ENCODE measurements around the gene CCND1. TPM values are rescaled to one million over a fixed set of nuclear protein-coding genes. Genes with fewer than 3 reads are reported as not detected.
A peak's percentile ranks its signal among the peaks of the same experiment; 100 is the strongest.

The CCND1 gene
- total and polyA plus RNA-seq, 3 experiments from 2014 or later = 0.18 to 3.8 (median 2.8) TPM

DNA sequence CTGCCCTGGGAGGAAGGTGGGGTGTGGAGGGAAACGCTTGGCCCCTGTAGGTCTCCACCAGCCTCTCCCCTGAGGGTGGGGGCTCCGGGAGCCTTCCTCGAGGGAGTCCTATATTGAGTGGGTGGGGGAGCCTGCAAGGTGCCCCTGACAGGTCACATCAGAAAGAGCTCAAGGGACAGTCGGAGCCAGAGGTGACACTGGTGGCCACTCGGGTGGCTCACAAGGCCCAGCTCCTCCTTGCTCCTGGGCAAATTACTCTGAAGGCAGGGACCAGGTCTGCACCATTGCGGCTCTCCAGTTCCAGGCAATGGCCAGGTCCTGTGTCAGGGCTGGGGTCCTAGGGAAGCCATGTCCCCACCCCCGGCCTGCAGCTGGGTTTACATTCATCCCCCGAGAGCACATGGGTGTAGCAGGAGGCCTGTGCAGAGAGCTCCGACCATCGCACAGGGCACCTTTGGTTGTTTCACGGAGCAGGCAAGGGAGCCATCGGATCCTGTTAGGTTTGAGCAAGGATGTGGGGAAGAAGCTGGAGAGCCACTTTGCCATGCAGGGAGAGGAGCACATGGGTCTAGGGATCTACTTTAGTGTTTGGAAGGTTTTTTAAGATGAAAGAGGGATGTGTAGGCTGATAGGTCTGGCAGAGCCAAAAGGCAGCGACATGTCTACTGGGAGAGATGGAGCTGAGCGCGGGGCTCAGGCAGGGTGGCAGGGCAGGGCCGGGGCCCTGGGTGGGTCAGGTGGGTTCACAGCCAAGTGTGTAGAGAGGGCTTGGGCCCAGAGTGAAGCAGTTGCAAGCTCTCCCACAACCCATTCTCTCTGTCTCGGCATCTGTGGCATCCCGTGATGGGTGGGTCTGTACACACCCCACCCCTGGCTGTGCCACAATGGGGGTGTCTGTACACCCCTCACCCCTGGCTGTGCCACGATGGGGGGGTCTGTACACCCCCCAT is 14.8 kb downstream of the CCND1 start:
- Histone ChIP-seq H3K4me3 (ENCODE audit: low read length) (no peak overlapping the region), H3K36me3 (ENCODE audit: insufficient read depth, low read length) (no peaks in the 10 kb centered on the region), H3K4me1 (ENCODE audit: insufficient read depth, low read length) (no peaks in the 10 kb centered on the region), H3K27ac (ENCODE audit: low read depth, low read length) (no peak overlapping the region), H3K27me3 (ENCODE audit: insufficient read depth, low read length, poor library complexity, severe bottlenecking) (no peaks in the 10 kb centered on the region), H3K9me3 (ENCODE audit: low read length) (no peaks in the 10 kb centered on the region)
- Mint-ChIP-seq H3K36me3 (peaks cover 0 to 11% (median 0%) of the 10 kb centered on the region in 3 donors), H3K27ac (no peak overlapping the region), H3K9me3 (no peaks in the 10 kb centered on the region), H3K4me1 (no peaks in the 10 kb centered on the region), H3K4me3 (no peak overlapping the region), H3K27me3 (no peaks in the 10 kb centered on the region)
- DNase-seq = peak in 1 of 5 donors; percentile 42
- POLR2A ChIA-PET = no interaction called here
- CTCF ChIA-PET = interaction anchor here (1.2 to 1.3 kb wide), 3 partner anchors 10 to 554 kb away, joined by 3 to 4 read pairs (median 3); no protein-coding TSS in a partner anchor

DNA sequence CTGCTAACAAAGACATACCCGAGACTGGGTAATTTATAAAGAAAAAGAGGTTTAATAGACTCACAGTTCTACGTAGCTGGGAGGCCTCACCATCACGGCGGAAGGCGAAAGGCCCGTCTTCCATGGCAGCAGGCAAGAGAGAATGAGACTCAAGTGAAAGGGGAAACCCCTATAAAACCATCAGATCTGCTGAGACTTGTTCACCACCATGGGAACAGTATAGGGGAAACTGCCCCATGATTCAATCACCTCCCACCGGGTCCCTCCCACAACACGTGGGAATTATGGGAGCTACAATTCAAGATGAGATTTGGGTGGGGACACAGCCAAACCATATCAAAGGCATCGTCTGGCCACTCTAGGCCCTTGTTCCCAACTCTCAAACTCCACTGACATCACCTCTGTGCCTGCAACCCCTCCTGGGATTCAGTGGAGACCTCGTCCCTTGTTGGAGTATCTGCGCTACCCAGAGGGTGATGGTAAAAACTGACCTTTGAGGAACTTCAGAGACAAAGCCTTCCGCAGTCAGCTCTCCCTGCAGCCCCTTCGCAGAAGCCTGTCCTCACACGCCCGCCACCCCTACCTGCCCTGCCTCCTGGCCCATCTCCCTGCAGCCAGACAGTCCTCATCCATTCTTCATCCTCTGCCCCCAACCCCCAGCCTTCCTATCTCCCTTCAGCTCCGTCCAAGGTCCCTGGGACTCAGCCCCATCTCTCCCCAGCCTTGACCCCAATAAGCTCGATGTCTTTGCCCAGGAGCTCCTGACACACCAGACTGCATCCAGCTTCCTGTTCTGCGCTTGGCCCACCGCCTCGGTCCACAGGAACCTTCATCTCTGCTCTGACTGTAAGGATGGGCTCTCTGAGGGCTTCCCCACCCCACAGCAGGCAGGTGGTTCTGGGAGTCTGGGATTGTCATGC is 15.8 kb downstream of the CCND1 start:
- Mint-ChIP-seq H3K36me3 (peaks cover 0 to 9% (median 0%) of the 10 kb centered on the region in 3 donors), H3K27ac (peak overlapping the region in 1 of 8 donors; percentile 29), H3K4me1 (no peaks in the 10 kb centered on the region), H3K27me3 (no peaks in the 10 kb centered on the region), H3K4me3 (no peak overlapping the region), H3K9me3 (no peaks in the 10 kb centered on the region)
- H3K9me3 ChIP-seq (ENCODE audit: low read length) = no peaks in the 10 kb centered on the region
- peak in 1 of 5 donors; percentile 35 for DNase-seq
- H3K27ac ChIP-seq (ENCODE audit: low read depth, low read length) = no peak overlapping the region
- no peaks in the 10 kb centered on the region for H3K27me3 ChIP-seq (ENCODE audit: insufficient read depth, low read length, poor library complexity, severe bottlenecking)
- H3K36me3 ChIP-seq (ENCODE audit: insufficient read depth, low read length) = no peaks in the 10 kb centered on the region
- ChIA-PET POLR2A (no interaction called here), CTCF (interaction anchor here (1.2 kb wide), 1 partner anchor 555 kb away, joined by 3 read pairs; no protein-coding TSS in a partner anchor)
- H3K4me3 ChIP-seq (ENCODE audit: low read length) = no peak overlapping the region
- no peaks in the 10 kb centered on the region for H3K4me1 ChIP-seq (ENCODE audit: insufficient read depth, low read length)

- peak in 1 of 5 donors; percentile 39 for DNase-seq
- Mint-ChIP-seq H3K4me3 (no peak overlapping the region), H3K9me3 (no peaks in the 10 kb centered on the region), H3K4me1 (no peaks in the 10 kb centered on the region), H3K27me3 (no peaks in the 10 kb centered on the region), H3K27ac (no peak overlapping the region), H3K36me3 (peaks cover 0 to 13% (median 0%) of the 10 kb centered on the region in 3 donors)
- POLR2A ChIA-PET = no interaction called here
- no peak overlapping the region for H3K4me3 ChIP-seq (ENCODE audit: low read length)
- CTCF ChIA-PET = no interaction called here
- no peaks in the 10 kb centered on the region for H3K27me3 ChIP-seq (ENCODE audit: insufficient read depth, low read length, poor library complexity, severe bottlenecking)
- no peaks in the 10 kb centered on the region for H3K9me3 ChIP-seq (ENCODE audit: low read length)
- H3K4me1 ChIP-seq (ENCODE audit: insufficient read depth, low read length) = no peaks in the 10 kb centered on the region
- H3K27ac ChIP-seq (ENCODE audit: low read depth, low read length) = no peak overlapping the region
- no peaks in the 10 kb centered on the region for H3K36me3 ChIP-seq (ENCODE audit: insufficient read depth, low read length)
Observed at GRCh38 chr11:69657456-69657910, 16.5 kb downstream of the CCND1 start.

DNA sequence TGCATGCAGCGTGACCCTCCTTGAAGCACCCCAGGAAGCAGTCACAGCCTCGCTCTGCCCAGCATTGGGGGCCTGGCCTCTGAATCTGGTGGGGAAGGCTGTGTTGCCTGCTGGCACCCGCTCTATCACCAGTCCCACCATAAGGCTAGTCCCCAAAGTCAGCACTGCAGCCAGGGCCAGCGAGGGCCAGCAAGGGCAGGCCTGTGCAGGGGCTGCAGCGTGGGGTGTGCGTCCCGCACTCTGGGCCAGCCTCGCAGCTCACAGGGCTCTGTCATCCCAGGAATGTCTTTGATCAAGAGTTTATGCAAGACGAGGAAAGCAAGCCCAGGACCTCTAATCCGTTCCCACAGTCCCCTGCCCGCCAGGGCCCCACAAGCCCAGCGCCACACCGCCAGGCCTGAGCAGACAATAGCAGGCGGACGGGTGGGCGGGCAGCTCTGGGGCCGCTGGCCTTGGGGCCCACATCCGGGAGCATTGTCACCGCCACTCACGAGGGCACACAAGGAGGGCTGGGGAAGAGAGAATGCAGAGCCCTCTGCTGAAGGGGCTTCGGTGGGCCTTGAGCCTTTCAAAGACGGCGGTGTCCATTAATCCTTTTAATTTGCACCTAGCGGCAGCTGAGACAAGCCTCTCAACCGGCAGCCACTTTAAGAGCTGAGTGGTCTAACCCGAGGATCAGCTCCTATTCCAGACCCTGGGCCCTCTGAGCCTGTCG is 17.1 kb downstream of the CCND1 start:
- peak in 1 of 5 donors; percentile 8 for DNase-seq
- Mint-ChIP-seq H3K27ac (no peak overlapping the region), H3K4me1 (no peaks in the 10 kb centered on the region), H3K9me3 (no peaks in the 10 kb centered on the region), H3K4me3 (no peak overlapping the region), H3K27me3 (no peaks in the 10 kb centered on the region), H3K36me3 (peaks cover 0 to 18% (median 0%) of the 10 kb centered on the region in 3 donors)
- CTCF ChIA-PET = interaction anchor here (1.2 to 2.4 kb wide), 3 partner anchors 10 to 15 kb away, joined by 3 to 15 read pairs (median 7); no protein-coding TSS in a partner anchor
- POLR2A ChIA-PET = no interaction called here
- Histone ChIP-seq H3K36me3 (ENCODE audit: insufficient read depth, low read length) (no peaks in the 10 kb centered on the region), H3K9me3 (ENCODE audit: low read length) (no peaks in the 10 kb centered on the region), H3K4me3 (ENCODE audit: low read length) (no peak overlapping the region), H3K27me3 (ENCODE audit: insufficient read depth, low read length, poor library complexity, severe bottlenecking) (no peaks in the 10 kb centered on the region), H3K27ac (ENCODE audit: low read depth, low read length) (no peak overlapping the region), H3K4me1 (ENCODE audit: insufficient read depth, low read length) (no peaks in the 10 kb centered on the region)

DNA sequence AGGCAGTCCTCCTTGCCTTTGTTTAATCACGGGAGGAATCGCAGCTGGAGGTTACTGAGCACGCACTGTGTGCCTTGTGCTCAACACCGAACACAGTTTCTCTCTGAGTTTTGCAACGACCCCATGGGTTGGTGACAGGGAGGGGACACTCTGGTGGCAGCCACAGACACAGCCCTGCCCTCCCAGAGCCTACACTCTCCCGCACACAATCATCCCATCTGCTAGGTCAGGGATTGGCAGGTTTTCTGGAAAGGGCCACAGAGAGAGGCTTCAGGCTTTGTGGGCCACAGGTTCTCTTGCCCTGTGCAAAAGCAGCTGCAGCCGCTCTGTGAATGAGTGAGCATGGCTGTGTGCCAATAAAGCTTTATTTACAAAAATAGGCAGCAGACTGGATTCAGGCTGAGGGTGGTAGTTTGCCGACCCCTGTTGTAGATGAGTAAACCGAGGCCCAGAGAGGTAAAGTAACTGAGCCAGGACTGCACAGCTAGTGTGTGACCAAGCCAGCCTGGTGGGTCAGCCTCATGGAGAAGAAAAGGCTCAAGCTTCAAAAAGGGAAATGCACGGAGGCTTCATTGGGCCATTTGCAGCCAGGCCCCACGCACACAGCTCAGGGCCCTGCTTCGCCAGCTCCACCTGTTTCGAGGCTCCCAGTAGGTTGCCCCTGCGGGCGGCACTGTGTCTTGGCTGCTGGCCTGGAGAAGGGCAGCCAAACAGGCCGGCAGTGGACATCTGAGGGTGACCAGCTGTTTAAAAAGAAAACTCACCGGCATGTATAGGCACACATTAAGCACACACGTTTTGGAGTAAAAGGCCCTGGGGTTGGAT is 17.9 kb downstream of the CCND1 start:
- H3K36me3 Mint-ChIP-seq = peaks cover 0 to 24% (median 0%) of the 10 kb centered on the region in 3 donors
- H3K27me3 ChIP-seq (ENCODE audit: insufficient read depth, low read length, poor library complexity, severe bottlenecking) = no peaks in the 10 kb centered on the region
- ChIA-PET POLR2A (no interaction called here), CTCF (interaction anchor here (1.2 to 2.4 kb wide), 4 partner anchors 9 to 16 kb away, joined by 3 to 15 read pairs (median 6); partner anchors contain the start of gene LTO1)
- no peaks in the 10 kb centered on the region for H3K4me1 ChIP-seq (ENCODE audit: insufficient read depth, low read length)
- H3K9me3 ChIP-seq (ENCODE audit: low read length) = no peaks in the 10 kb centered on the region
- no peak overlapping the region for H3K27ac ChIP-seq (ENCODE audit: low read depth, low read length)
- H3K36me3 ChIP-seq (ENCODE audit: insufficient read depth, low read length) = peaks cover 1% of the 10 kb centered on the region
- no peak overlapping the region for H3K4me3 ChIP-seq (ENCODE audit: low read length)
- H3K27ac Mint-ChIP-seq = peak overlapping the region in 1 of 8 donors; percentile 23
- no peaks in the 10 kb centered on the region for H3K9me3 Mint-ChIP-seq
- no peaks in the 10 kb centered on the region for H3K27me3 Mint-ChIP-seq
- DNase-seq = peak in 1 of 5 donors; percentile 18
- H3K4me3 Mint-ChIP-seq = no peak overlapping the region
- H3K4me1 Mint-ChIP-seq = no peaks in the 10 kb centered on the region

DNA sequence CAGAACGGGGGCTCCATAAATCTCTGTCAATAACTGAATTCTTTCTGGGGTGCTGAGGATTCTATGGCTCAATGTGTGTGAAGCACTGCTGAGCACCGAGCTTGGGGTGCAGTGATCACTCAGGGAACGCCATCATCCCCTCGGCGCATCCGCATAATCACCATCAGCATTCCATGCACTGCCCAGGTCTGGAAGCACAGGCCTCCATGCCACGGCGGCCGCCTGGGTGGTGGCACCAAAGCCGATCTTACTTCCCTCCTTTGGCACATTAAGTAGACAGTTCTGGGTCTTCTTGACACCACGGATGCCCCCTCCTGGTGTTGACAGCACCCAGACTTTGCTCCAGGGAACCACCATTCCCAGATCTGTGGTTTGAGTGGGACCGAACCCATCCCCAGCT is 18.6 kb downstream of the CCND1 start:
- peak in 1 of 5 donors; percentile 26 for DNase-seq
- Mint-ChIP-seq H3K4me1 (no peaks in the 10 kb centered on the region), H3K27me3 (no peaks in the 10 kb centered on the region), H3K9me3 (no peaks in the 10 kb centered on the region), H3K27ac (peak overlapping the region in 2 of 8 donors; percentile 47 to 61), H3K4me3 (no peak overlapping the region), H3K36me3 (peaks cover 0 to 31% (median 0%) of the 10 kb centered on the region in 3 donors)
- H3K9me3 ChIP-seq (ENCODE audit: low read length) = no peaks in the 10 kb centered on the region
- ChIA-PET CTCF (interaction anchor here (1.2 to 2.4 kb wide), 3 partner anchors 8 to 16 kb away, joined by 3 to 15 read pairs (median 4); partner anchors contain the start of gene LTO1), POLR2A (no interaction called here)
- no peaks in the 10 kb centered on the region for H3K4me1 ChIP-seq (ENCODE audit: insufficient read depth, low read length)
- no peak overlapping the region for H3K4me3 ChIP-seq (ENCODE audit: low read length)
- no peaks in the 10 kb centered on the region for H3K27me3 ChIP-seq (ENCODE audit: insufficient read depth, low read length, poor library complexity, severe bottlenecking)
- H3K27ac ChIP-seq (ENCODE audit: low read depth, low read length) = no peak overlapping the region
- H3K36me3 ChIP-seq (ENCODE audit: insufficient read depth, low read length) = peaks cover 4% of the 10 kb centered on the region
